IMR-90 (cell line): ENCODE data around the gene RAB9B.

Experiments used
- POLR2A ChIP-seq: IDR thresholded peaks from 2 replicates; pipeline ENCODE4 v1.6.1; 2012; ENCODE audit warnings: mild to moderate bottlenecking, low read depth, low read length
- RAD21 ChIP-seq: IDR thresholded peaks from 2 replicates; pipeline ENCODE4 v1.6.1; 2012; ENCODE audit warnings: low read length, improper control_type of control experiment

DNA sequence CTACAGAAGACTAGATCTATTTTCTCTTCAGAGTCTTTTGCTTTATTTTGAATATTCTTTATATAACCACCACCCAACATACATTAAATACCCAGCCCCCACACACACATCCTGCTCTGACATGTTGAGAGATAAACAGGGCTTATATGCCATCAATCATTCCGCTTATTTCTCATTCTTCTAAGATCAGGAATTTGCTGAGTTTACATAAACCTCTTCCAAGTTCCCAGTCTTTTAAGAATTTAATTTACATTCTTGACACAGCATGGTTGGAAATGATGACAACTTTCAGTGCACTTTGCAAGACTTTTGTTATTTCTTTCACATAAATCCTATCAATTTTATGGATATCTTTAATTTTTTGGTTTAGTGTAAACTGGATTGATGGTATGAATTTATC lies 17.5 kb upstream of the RAB9B start:
- TF ChIP-seq POLR2A, result no peak
- TF ChIP-seq RAD21, result no peak
